K562 (cell line): ENCODE data around the gene KCP. TPM values are rescaled to one million over a fixed set of nuclear protein-coding genes. Genes with fewer than 3 reads are reported as not detected.

Experiments used
- ATAC-seq: fragments of 200-7000 bp; cut with Tn5 transposase; 3 replicates; pipeline ENCODE4 v1.9.1; 2020; ENCODE audit warnings: moderate library complexity
- BruUV-seq: library from RNA; stranded (reverse); fragments of 400-500 nt; replicated peaks from 2 replicates; lab custom pipeline; 2021; lab: Mats Ljungman, UMichigan
- CTCF ChIA-PET: fragments of 300-600 bp; formaldehyde crosslinking; extraction: SDS; loops from one replicate; lab custom pipeline; 2021; ENCODE audit warnings: low intra/inter-chr PET ratio; lab: Yijun Ruan, JAX
- POLR2A ChIA-PET: fragments of 300-600, 350-650 bp; sonication (Branson Sonifier 250); formaldehyde crosslinking; extraction: SDS; loops from one replicate; lab custom pipeline; 2021; ENCODE audit warnings: antibody characterized with exemption, inconsistent platforms; lab: Yijun Ruan, JAX
- DNase-seq, 4 experiments: peaks; one replicate each; pipeline versions ENCODE4 v3.0.0 to v3.0.0-alpha.2; 2011 to 2018; ENCODE audit warnings: low spot score in 3 of 4, mixed read lengths in 3 of 4; ENCODE audit errors: extremely low read depth in 1 of 4
- FAIRE-seq: peaks from 2 replicates; lab custom pipeline; 2011; peaks lifted over from hg19 to GRCh38; lab: Jason Lieb, UNC
- H2AFZ ChIP-seq: 2 replicates; pipeline ENCODE4 v1.6.0; 2011; ENCODE audit warnings: low read depth, low read length, control low read depth, inconsistent platforms
- H3K27ac ChIP-seq: fragments of 200-600 bp; 3 replicates; pipeline ENCODE4 v1.8.0; 2011; ENCODE audit warnings: low read depth, mild to moderate bottlenecking, control low read depth, inconsistent platforms, low read length, moderate library complexity, mixed read lengths; ENCODE audit errors: extremely low read depth
- H3K27me3 ChIP-seq, 2 experiments: fragments of 300-600 bp in 1 of 2; 2 replicates in 1 of 2; 3 replicates in 1 of 2; pipeline versions ENCODE4 v1.6.0 to v1.8.0; 2011; ENCODE audit warnings: inconsistent platforms in 2 of 2, low read length in 2 of 2, mild to moderate bottlenecking in 1 of 2, mixed read lengths in 1 of 2, moderate library complexity in 1 of 2; ENCODE audit not compliant: control insufficient read depth in 2 of 2, insufficient read depth in 2 of 2
- H3K36me3 ChIP-seq: fragments of 300-600 bp; 3 replicates; pipeline ENCODE4 v1.8.0; 2011; ENCODE audit warnings: mild to moderate bottlenecking, low read length, inconsistent platforms; ENCODE audit not compliant: control insufficient read depth, insufficient read depth
- H3K4me1 ChIP-seq, 2 experiments: fragments of 200-600 bp in 1 of 2; replicated peaks in 1 of 2; 2 replicates in 1 of 2; 3 replicates in 1 of 2; pipeline versions ENCODE4 v1.5.1 to v1.8.0; 2011; ENCODE audit warnings: inconsistent platforms in 2 of 2, low read length in 2 of 2, mild to moderate bottlenecking in 1 of 2, mixed read lengths in 1 of 2, moderate library complexity in 1 of 2; ENCODE audit not compliant: control insufficient read depth in 2 of 2, insufficient read depth in 2 of 2
- H3K4me2 ChIP-seq: 2 replicates; pipeline ENCODE4 v1.6.1; 2011; ENCODE audit warnings: low read length, control low read depth, inconsistent platforms, mixed read lengths; ENCODE audit not compliant: insufficient read depth
- H3K4me3 ChIP-seq: fragments of 200-600 bp; sonication (generic), shearing (Covaris generic); 2 replicates; pipeline ENCODE4 v1.5.1; 2016; ENCODE audit warnings: control low read depth, inconsistent platforms
- H3K79me2 ChIP-seq: fragments of 200-600 bp; 3 replicates; pipeline ENCODE4 v1.8.0; 2011; ENCODE audit warnings: low read length, inconsistent platforms; ENCODE audit not compliant: control insufficient read depth, insufficient read depth
- H3K9ac ChIP-seq, 2 experiments: 2 replicates each; pipeline versions ENCODE4 v1.6.0 to v1.6.1; 2011; ENCODE audit warnings: low read depth in 2 of 2, low read length in 2 of 2, control low read depth in 1 of 2, inconsistent platforms in 1 of 2, mild to moderate bottlenecking in 1 of 2, mixed read lengths in 1 of 2; ENCODE audit not compliant: insufficient read depth in 1 of 2
- H3K9me1 ChIP-seq: one replicate; pipeline ENCODE4 v1.6.0; 2011; ENCODE audit warnings: inconsistent platforms, mild to moderate bottlenecking, low read length, moderate library complexity; ENCODE audit not compliant: control insufficient read depth, insufficient read depth
- H3K9me3 ChIP-seq: replicated peaks from 2 replicates; pipeline ENCODE4 v1.5.1; 2011; ENCODE audit warnings: low read depth, low read length, inconsistent platforms; ENCODE audit not compliant: control insufficient read depth, insufficient read depth
- H4K20me1 ChIP-seq: replicated peaks from 2 replicates; pipeline ENCODE4 v1.6.1; 2011; ENCODE audit warnings: low read length, inconsistent platforms, mixed read lengths; ENCODE audit not compliant: control insufficient read depth, insufficient read depth
- ILF3 ChIP-seq: fragments of 450-650 bp; IDR thresholded peaks from 2 replicates; pipeline ENCODE4 v1.6.1; 2018; ENCODE audit warnings: antibody characterized with exemption, mild to moderate bottlenecking, moderate library complexity, borderline replicate concordance
- MAZ ChIP-seq, 2 experiments: fragments of 450-650 bp in 1 of 2; sonication (generic) in 1 of 2; formaldehyde crosslinking; IDR thresholded peaks in 1 of 2; conservative IDR thresholded peaks in 1 of 2; 2 replicates each; pipeline versions ENCODE4 v1.4.0 to v1.5.0; 2020; ENCODE audit warnings: mild to moderate bottlenecking in 1 of 2, missing genetic modification reagents in 1 of 2
- MYBL2 ChIP-seq, 2 experiments: fragments of 450-650 bp in 1 of 2; sonication (generic) in 1 of 2; formaldehyde crosslinking in 1 of 2; IDR thresholded peaks; 2 replicates each; pipeline versions ENCODE4 v1.6.1 to v1.8.1; 2017 to 2022; ENCODE audit warnings: borderline replicate concordance in 1 of 2, inconsistent platforms in 1 of 2, low read depth in 1 of 2, mild to moderate bottlenecking in 1 of 2, missing genetic modification reagents in 1 of 2, moderate library complexity in 1 of 2
- MYNN ChIP-seq, 2 experiments: sonication (generic); formaldehyde crosslinking in 1 of 2; IDR thresholded peaks; 2 replicates each; pipeline versions ENCODE4 v1.5.0 to v1.6.1; 2016 to 2020; ENCODE audit warnings: antibody characterized with exemption in 1 of 2, missing genetic modification reagents in 1 of 2
- NFXL1 ChIP-seq: fragments of 450-650 bp; formaldehyde crosslinking; IDR thresholded peaks from 2 replicates; pipeline ENCODE4 v1.4.0; 2021; ENCODE audit warnings: mild to moderate bottlenecking
- SMAD2 ChIP-seq: fragments of 150-350 bp; IDR thresholded peaks from 2 replicates; pipeline ENCODE4 v1.6.1; 2014; ENCODE audit warnings: low read depth, mild to moderate bottlenecking, low read length
- ZNF184 ChIP-seq: sonication (generic); formaldehyde crosslinking; IDR thresholded peaks from 2 replicates; pipeline ENCODE4 v1.5.0; 2020; ENCODE audit warnings: missing genetic modification reagents
- ZNF785 ChIP-seq: fragments of 250-450 bp; sonication (Bioruptor Pico); IDR thresholded peaks from 2 replicates; pipeline ENCODE4 v1.4.0; 2020; ENCODE audit warnings: mild to moderate bottlenecking
- WGBS: fragments of 100-300 bp; shearing (Covaris generic); methylation state at CpG from one replicate; pipeline ENCODE4 v1.1.6; 2016; ENCODE audit warnings: low coverage, mixed read lengths; ENCODE audit not compliant: insufficient coverage; ENCODE audit errors: missing lambda C conversion rate; 5-methylcytosine and 5-hydroxymethylcytosine counted together
- in situ Hi-C: fragments of 300-500 bp; cut with MboI; formaldehyde crosslinking; loops from 4 replicates; pipeline ENCODE4 v1.15.0; 2018; ENCODE audit warnings: inconsistent platforms, mixed read lengths
- intact Hi-C: fragments of 100-400 bp; cut with micrococcal nuclease; formaldehyde crosslinking; loops from 2 replicates; pipeline ENCODE4 v1.14.2; 2022
- polyA plus RNA-seq, 8 experiments: library from polyadenylated mRNA; depleted of rRNA in 4 of 8; stranded (reverse) in 5 of 8; unstranded in 3 of 8; fragments of >200 nt; fragmentation: Nextera tagmentation in 2 of 8; fragmentation: Illumina TruSeq in 1 of 8; extraction: Ambion mirVana in 2 of 8; extraction: Trizol in 1 of 8; gene quantifications; 2 replicates each; pipeline versions ENCODE4 v1.2.1 to v1.2.3, GENCODE V29; 2011 to 2014; ENCODE audit warnings: inconsistent platforms in 1 of 8, missing spikeins in 1 of 8
- total RNA-seq, 7 experiments: library from RNA; depleted of rRNA in 6 of 7; stranded (reverse); fragments of >200 nt in 6 of 7; fragmentation: Illumina TruSeq in 2 of 7; extraction: Trizol in 2 of 7; gene quantifications; 2 replicates each; pipeline versions ENCODE4 v1.2.1 to v1.2.3, GENCODE V29; 2011 to 2021; ENCODE audit warnings: low replicate concordance in 1 of 7
- TF ChIP-seq, protein P1 (sequence below): fragments of 250-450 bp; sonication (Bioruptor Pico); IDR thresholded peaks from 2 replicates; pipeline ENCODE4 v1.8.0; 2021; ENCODE audit warnings: moderate library complexity, mild to moderate bottlenecking, inconsistent platforms
- TF ChIP-seq, protein P2 (sequence below): sonication (generic); formaldehyde crosslinking; IDR thresholded peaks from 2 replicates; pipeline ENCODE4 v1.8.0; 2023; ENCODE audit warnings: missing genetic modification reagents, mild to moderate bottlenecking, borderline replicate concordance

KCP gene
- total and polyA plus RNA-seq, 9 of the 15 experiments (the other 6 are each of a cell fraction or from before 2014, with no cell fraction given): 0.06 to 0.17 (median 0.12) TPM; not detected in 3

DNA sequence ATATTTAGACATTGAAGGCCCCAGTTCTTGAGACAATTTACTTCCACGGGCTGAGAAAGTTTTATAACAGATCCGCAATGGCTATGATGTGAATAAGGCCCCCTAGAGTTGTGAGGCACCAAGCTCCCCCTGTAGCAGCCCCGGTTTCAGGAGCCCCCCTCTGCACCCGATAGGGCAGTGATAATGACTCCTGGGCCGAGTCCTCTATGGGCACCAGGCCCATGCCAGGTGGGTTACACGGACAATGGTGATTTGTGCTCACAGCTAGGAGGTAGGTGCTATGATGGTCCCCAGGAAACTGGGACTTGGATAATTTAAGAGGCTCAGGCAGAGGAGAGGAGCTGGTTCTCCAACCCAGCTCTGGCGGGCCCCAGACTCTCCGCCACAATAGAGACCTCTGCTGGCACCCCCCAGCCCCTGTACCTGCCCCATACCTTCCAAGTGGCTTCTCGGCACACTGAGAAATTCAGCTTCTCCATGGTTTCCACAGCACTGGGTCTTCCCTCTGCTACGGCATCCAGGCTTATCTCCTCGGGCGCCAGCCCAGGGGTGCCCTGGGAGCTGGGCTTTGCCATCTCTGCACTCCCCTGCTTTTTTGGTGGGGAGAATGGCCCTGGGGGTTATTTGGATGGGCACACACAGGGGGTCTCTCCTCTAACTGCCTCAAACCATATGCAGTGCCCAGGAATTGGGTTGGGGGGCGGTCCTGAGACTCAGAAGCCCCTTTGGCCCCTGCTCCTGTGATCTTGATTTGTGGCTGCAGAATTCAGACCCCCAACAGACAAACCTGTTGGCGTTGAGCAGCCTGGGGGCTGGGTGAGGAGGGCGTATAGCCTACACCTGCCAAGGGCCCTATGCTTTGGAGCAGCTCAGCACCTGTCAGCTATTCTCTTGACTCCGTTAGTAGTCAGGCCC is 12.2 kb upstream of the KCP start:
- in situ Hi-C loops: no loop called here
- no peaks in the 10 kb centered on the region for H4K20me1 ChIP-seq
- no peaks in the 10 kb centered on the region for H3K9me1 ChIP-seq
- no peak overlapping the region for H2AFZ ChIP-seq
- no peak overlapping the region for H3K9ac ChIP-seq
- peak; percentile 16 for ATAC-seq
- no peak overlapping the region for H3K4me2 ChIP-seq
- no peaks in the 10 kb centered on the region for H3K9me3 ChIP-seq
- FAIRE-seq: no peak
- BruUV-seq: no TSS peak
- H3K27ac ChIP-seq: no peak overlapping the region
- no peak overlapping the region for H3K4me3 ChIP-seq
- H3K36me3 ChIP-seq: no peaks in the 10 kb centered on the region
- intact Hi-C loops: loop anchor here (5.0 kb wide), 1 partner anchor 290 kb away; no protein-coding TSS in a partner anchor
- no peak for DNase-seq
- ChIA-PET CTCF (no interaction called here), POLR2A (interaction anchor here (0.9 to 2.1 kb wide), 6 partner anchors 9 to 28 kb away, joined by 3 to 10 read pairs (median 5); no protein-coding TSS in a partner anchor)
- no peaks in the 10 kb centered on the region for H3K4me1 ChIP-seq
- H3K27me3 ChIP-seq: peaks cover 57 to 63% of the 10 kb centered on the region in 2 experiments
- WGBS: 2% methylated on average over 16 of the region's 16 CpGs
- H3K79me2 ChIP-seq: no peaks in the 10 kb centered on the region
- no peak for TF ChIP-seq MYNN (IDR thresholded peaks at IDR 0.05)
- no peak for TF ChIP-seq MYNN (CRISPR knock-in tag; IDR thresholded peaks at IDR 0.05)
- no peak for TF ChIP-seq NFXL1 (CRISPR knock-in tag)
- no peak for TF ChIP-seq ZNF785 (CRISPR knock-in tag)
- TF ChIP-seq MAZ (CRISPR knock-in tag; conservative IDR thresholded peaks at IDR 0.05 in 1 of 2, IDR thresholded peaks at IDR 0.05 in 1 of 2): no peak
- no peak for TF ChIP-seq ZNF184
- TF ChIP-seq, protein P1, sequence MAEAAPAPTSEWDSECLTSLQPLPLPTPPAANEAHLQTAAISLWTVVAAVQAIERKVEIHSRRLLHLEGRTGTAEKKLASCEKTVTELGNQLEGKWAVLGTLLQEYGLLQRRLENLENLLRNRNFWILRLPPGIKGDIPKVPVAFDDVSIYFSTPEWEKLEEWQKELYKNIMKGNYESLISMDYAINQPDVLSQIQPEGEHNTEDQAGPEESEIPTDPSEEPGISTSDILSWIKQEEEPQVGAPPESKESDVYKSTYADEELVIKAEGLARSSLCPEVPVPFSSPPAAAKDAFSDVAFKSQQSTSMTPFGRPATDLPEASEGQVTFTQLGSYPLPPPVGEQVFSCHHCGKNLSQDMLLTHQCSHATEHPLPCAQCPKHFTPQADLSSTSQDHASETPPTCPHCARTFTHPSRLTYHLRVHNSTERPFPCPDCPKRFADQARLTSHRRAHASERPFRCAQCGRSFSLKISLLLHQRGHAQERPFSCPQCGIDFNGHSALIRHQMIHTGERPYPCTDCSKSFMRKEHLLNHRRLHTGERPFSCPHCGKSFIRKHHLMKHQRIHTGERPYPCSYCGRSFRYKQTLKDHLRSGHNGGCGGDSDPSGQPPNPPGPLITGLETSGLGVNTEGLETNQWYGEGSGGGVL (CRISPR knock-in tag): no peak
- TF ChIP-seq ILF3: no peak
- TF ChIP-seq SMAD2: no peak
- TF ChIP-seq, protein P2, sequence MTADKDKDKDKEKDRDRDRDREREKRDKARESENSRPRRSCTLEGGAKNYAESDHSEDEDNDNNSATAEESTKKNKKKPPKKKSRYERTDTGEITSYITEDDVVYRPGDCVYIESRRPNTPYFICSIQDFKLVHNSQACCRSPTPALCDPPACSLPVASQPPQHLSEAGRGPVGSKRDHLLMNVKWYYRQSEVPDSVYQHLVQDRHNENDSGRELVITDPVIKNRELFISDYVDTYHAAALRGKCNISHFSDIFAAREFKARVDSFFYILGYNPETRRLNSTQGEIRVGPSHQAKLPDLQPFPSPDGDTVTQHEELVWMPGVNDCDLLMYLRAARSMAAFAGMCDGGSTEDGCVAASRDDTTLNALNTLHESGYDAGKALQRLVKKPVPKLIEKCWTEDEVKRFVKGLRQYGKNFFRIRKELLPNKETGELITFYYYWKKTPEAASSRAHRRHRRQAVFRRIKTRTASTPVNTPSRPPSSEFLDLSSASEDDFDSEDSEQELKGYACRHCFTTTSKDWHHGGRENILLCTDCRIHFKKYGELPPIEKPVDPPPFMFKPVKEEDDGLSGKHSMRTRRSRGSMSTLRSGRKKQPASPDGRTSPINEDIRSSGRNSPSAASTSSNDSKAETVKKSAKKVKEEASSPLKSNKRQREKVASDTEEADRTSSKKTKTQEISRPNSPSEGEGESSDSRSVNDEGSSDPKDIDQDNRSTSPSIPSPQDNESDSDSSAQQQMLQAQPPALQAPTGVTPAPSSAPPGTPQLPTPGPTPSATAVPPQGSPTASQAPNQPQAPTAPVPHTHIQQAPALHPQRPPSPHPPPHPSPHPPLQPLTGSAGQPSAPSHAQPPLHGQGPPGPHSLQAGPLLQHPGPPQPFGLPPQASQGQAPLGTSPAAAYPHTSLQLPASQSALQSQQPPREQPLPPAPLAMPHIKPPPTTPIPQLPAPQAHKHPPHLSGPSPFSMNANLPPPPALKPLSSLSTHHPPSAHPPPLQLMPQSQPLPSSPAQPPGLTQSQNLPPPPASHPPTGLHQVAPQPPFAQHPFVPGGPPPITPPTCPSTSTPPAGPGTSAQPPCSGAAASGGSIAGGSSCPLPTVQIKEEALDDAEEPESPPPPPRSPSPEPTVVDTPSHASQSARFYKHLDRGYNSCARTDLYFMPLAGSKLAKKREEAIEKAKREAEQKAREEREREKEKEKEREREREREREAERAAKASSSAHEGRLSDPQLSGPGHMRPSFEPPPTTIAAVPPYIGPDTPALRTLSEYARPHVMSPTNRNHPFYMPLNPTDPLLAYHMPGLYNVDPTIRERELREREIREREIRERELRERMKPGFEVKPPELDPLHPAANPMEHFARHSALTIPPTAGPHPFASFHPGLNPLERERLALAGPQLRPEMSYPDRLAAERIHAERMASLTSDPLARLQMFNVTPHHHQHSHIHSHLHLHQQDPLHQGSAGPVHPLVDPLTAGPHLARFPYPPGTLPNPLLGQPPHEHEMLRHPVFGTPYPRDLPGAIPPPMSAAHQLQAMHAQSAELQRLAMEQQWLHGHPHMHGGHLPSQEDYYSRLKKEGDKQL (CRISPR knock-in tag): no peak
- TF ChIP-seq MYBL2 (IDR thresholded peaks at IDR 0.05; ENCODE audit: low read depth): no peak
- no peak for TF ChIP-seq MYBL2 (CRISPR knock-in tag; IDR thresholded peaks at IDR 0.05; ENCODE audit: borderline replicate concordance)
